Peyer's patch (tissue), 4 donors: ENCODE data around the gene DNASE1L3.

Source experiments
- POLR2A ChIP-seq, 2 donors: fragments of 450-650 bp; IDR thresholded peaks; one replicate each; pipeline ENCODE4 v1.5.1; 2017; ENCODE audit warnings: antibody characterized with exemption in 2 of 2, mild to moderate bottlenecking in 2 of 2, moderate library complexity in 2 of 2
- TF ChIP-seq, protein P1 (sequence below), 6 experiments: fragments of 450-650 bp in 4 of 6; fragments of 200-600 bp in 2 of 6; sonication (generic) in 1 of 6; IDR thresholded peaks; one replicate each; pipeline ENCODE4 v1.5.1; 2017 to 2019; ENCODE audit warnings: antibody characterized with exemption in 6 of 6, mild to moderate bottlenecking in 3 of 6, moderate library complexity in 1 of 6

DNA sequence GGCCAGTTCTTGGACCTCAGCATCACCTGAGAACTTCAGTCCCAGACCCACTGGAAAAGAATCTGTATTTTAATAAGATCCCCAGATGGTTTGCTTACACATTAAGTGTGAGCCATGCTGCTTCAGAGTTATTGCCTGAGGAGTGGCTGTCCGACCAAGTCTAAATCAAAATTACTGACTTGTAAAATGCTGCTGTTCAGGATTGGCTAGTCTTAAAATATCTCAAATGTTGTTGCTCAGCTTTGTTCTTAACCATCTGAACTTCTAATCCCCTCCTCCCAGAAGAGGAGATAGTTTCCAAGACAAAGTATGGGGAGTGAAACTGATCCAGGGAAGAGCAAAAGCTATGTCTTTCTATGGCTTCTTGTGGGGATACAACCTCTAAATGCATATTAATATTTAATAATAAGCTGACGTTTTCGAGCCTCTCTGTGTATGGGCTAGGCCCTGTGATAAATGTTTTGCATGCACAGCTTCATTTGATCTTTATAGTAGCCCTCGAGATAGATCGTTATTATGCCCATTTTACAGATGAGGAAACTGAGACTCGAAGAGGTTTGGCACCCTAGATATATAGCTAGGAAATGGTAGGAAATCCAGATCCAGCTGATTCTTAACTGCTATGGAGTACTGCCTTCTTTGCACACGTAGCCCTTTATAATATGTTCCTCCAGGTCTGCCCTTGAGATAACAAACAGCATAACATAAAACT is 52.2 kb downstream of the DNASE1L3 start:
- TF ChIP-seq, protein P1, sequence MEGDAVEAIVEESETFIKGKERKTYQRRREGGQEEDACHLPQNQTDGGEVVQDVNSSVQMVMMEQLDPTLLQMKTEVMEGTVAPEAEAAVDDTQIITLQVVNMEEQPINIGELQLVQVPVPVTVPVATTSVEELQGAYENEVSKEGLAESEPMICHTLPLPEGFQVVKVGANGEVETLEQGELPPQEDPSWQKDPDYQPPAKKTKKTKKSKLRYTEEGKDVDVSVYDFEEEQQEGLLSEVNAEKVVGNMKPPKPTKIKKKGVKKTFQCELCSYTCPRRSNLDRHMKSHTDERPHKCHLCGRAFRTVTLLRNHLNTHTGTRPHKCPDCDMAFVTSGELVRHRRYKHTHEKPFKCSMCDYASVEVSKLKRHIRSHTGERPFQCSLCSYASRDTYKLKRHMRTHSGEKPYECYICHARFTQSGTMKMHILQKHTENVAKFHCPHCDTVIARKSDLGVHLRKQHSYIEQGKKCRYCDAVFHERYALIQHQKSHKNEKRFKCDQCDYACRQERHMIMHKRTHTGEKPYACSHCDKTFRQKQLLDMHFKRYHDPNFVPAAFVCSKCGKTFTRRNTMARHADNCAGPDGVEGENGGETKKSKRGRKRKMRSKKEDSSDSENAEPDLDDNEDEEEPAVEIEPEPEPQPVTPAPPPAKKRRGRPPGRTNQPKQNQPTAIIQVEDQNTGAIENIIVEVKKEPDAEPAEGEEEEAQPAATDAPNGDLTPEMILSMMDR (IDR thresholded peaks at IDR 0.05) = no peak
- no peak for TF ChIP-seq POLR2A (IDR thresholded peaks at IDR 0.05)
